WTC11 (cell line): Measurements from ENCODE around the gene WNT2.

Source experiments
- ATF6 ChIP-seq: sonication (generic); formaldehyde crosslinking; IDR thresholded peaks from 2 replicates; pipeline ENCODE4 v1.8.1; 2023; ENCODE audit warnings: mild to moderate bottlenecking, missing genetic modification reagents
- TCF7 ChIP-seq: sonication (generic); formaldehyde crosslinking; IDR thresholded peaks from 2 replicates; pipeline ENCODE4 v1.8.0; 2022; ENCODE audit warnings: mild to moderate bottlenecking, low read depth, missing genetic modification reagents, moderate library complexity
- USF2 ChIP-seq: sonication (generic); formaldehyde crosslinking; IDR thresholded peaks from 2 replicates; pipeline ENCODE4 v1.8.1; 2023; ENCODE audit warnings: mild to moderate bottlenecking, missing genetic modification reagents, moderate library complexity
- ZNF396 ChIP-seq: fragments of 250-450 bp; sonication (Bioruptor Pico); IDR thresholded peaks from 2 replicates; pipeline ENCODE4 v1.8.0; 2021; ENCODE audit warnings: mild to moderate bottlenecking, moderate library complexity, borderline replicate concordance

- TF ChIP-seq ATF6 (CRISPR knock-in tag) (no peak), USF2 (CRISPR knock-in tag) (no peak), TCF7 (CRISPR knock-in tag) (no peak), ZNF396 (CRISPR knock-in tag) (no peak)
Measured at GRCh38 chr7:117251687-117252086, 71.2 kb downstream of the WNT2 start.
